NCI-H187 treated with DMSO at 0.1 percent for 48 hours (cell line): Measurements from ENCODE around the gene RAB11FIP2.

Experiments
- DNase-seq: peaks from one replicate; lab custom pipeline; 2025; lab: John Stamatoyannopoulos, UW

RAB11FIP2 gene

GRCh38 chr10:117980755-117981702 is 65.7 kb downstream of the RAB11FIP2 start:
- DNase-seq = no peak

- DNase-seq = no peak
These were observed 66.5 kb downstream of the RAB11FIP2 start for GRCh38 chr10:117980216-117980615.

DNA sequence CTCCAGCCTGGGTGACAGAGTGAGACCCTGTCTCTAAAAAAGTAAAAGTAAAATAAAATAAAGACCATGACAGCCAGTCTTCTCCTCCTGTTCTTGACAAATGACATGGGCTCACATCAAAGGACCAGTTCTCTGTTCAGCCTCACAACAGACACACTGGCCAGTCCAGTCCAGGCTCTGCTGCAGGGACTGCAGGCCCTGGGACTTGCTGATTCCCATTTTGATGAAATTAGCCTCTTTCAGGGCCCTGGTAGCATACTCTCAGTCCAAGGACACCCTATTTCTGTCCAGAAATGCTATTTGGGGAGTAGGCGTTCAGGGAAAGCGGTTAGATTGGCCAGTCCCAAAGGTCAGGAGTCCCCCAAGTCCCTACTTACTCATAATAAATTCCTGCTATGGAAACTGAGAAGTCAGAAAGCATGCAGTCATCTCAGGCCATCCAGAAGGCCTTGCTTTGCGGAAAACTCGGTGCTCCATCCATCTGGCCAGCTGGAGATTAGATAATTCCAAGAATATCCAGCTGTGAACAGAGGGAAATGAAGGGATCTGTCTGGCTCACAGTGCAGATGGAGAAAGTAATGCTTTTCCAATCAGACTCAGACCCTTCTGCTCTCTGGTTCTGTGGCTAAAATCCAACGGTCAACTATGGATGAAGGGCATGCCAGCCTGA is 74.4 kb downstream of the RAB11FIP2 start:
- no peak for DNase-seq

GRCh38 chr10:117970962-117971361 is 75.8 kb downstream of the RAB11FIP2 start:
- no peak for DNase-seq

DNA sequence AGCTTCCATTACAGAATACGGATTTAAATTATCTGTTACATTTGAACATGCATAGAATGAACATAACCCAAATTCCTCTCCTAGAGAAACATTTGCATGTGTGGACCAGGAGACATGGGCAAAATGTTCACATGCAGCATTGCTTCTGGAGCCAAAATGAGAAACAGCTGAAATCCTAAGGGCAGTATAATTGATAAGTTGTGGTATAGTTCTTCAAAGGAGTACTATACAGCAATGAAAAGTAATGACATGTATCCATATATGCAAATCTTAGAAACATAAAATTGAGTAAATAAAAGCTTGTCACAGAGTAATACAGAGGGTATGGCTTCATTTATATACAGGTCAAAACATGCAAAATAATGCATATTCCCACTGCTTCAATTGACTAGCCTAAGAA is 77.1 kb downstream of the RAB11FIP2 start:
- DNase-seq = no peak

DNA sequence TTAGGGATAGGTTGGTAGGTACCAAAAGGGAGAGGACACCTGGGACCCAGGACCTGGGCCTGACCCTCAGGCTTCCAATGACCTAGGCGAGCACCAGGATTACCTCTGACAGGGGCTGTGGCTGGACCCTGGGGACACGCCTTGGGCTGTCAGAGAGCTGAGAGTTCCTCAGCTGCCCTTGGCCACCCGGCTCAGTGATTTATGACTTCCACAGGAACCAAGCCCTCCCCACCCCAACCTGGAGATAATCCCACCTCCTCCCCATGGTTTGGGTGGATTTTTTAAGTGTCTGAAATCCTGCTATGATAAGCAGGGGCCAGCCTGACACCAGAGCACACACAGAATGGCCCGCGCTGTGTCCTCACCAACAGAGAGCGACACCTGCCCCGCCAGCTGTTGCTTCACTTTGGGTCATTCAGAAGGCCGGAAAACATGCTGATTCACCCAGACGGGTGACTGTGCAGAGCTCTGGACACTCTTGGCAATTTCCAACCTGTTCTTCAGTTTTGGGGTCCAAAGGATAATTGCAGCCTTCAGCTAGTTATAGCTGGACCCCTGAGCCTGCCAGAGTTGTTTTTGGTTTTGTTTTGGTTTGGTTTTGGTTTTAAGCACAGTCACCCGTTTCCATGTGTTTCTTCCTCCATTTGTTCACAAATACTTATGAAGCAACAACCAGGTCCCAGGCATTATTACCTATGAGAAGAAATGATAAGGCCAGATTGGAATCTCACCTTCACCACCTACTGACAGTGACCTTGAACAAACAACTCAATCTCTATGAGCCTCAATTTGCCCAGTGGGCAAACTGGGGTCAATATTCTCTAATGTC is 78.2 kb downstream of the RAB11FIP2 start:
- DNase-seq = no peak

DNA sequence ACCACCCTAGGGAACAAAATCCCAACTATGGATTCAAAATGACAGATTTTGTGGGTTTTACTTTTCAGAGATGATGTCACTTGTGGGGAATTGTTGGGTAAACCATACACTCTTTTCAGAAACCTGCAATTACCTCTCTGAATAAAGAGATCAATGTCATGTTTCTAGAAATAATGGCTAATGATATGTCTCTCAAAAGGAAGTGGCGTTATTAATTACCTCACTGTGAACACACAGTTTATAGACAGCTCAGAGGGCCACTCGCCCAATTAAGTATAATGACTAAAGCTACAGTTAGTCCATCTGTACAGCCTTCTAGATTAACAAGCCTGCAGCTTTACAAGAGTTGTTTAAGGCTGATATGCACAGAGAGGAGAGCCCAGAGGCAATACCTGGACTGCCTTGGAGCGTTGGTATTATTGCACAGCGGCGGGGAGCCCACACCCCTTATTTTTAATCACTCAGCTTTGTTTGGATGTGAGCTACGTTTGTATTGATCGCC is 79.5 kb downstream of the RAB11FIP2 start:
- no peak for DNase-seq

DNA sequence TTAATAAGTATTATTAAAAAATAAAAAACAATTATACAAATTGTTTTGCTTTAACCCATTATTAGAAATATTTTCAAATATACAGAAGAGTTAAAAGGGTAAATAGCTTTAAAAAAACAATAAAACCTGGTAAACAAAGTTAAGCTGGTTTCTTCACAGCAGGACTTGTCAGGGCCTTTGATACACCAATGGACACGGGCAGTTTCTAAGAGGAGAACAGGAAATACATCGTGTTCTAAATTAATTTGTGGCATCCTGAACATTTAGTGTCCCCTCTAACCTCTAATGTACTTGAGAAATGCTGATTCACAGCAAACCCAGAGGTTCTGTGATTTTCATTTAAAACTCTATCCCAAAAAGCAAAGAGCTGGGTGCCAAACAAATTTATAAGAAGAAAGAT is 80.8 kb downstream of the RAB11FIP2 start:
- DNase-seq = no peak

DNA sequence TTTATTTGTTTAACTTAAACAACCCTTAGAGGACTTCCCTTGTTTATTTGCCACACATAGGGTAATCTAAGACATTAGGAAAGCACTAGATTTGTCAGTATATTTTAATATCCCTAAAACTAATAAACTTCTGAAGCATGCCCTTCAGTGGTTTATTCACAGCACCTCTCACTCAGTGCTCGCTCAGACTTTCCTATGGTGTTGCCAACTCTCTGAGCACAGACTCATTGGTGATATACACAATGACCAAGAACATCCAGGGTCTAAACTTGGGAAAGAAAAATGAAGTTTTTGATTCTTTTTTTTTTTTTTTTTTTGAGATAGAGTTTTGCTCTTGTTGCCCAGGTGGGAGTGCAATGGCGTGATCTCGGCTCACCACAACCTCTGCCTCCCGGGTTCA is 82.2 kb downstream of the RAB11FIP2 start:
- no peak for DNase-seq

DNA sequence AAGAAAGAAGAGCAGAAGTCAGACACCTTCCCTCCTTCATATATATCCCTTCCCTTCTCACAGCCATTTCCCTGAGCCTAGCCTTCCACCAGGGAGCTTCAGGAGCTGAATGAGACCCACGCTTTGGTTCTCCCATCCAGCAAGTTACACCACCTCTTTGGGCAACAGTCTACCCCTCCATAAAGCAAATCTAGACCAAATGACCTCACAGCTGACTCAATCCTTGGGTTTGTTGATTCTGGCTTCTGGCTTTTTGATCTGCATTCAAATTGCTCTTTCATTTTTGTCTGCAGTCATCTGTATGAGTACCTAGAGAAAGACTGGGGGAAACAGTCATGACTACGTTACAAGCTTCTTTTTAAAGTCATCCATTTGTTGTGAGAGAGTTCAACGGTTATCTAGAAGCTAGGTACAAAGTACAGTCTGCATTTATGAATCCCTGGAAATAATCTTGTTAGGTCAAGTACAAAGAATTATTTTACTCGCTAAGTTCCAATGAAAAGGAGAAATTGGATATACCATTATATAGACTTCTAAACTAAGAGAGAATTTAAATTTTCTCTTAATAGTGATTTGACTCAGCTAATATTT is 86.3 kb downstream of the RAB11FIP2 start:
- DNase-seq = no peak

DNA sequence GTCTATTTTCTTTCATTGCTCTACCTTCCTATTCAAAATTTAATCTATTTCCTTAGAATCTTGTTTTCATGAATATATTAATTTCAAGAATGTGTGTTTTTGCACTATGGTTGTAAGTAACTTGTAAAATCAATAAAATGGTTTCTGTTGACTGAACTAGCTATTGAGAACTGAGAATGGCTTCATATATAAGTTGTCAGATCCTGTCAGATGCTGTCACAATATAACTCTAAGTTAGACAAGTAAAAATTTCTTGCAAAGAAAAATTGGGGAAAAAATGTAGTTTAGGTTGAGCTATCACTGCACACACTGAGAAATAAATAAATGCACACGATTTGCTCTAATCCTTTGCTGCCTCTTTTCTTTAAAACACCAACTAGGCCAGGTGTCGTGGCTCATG is 89.8 kb downstream of the RAB11FIP2 start:
- no peak for DNase-seq

DNA sequence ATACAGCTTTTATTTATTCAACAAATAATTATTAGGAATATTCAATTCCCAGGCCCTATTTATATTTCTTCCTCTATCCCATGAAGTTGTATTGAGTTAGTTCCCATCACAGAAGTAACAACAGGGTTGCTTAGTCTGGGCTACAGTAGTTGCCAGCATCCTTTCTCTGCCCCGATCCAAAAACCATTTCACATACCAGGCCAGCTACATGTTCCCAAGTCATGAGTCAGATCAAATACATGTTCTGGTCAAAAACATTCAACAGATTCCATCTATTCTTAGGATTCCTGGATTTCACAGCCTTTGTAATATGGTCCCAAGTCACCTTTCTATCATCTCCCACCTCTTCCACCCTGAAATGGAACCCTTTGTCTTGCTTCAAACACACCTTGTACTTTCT is 91.6 kb downstream of the RAB11FIP2 start:
- no peak for DNase-seq
